HFFc6 (cell line): Measurements from ENCODE around the gene DKKL1. TPM values are rescaled to one million over a fixed set of nuclear protein-coding genes. Genes with fewer than 3 reads are reported as not detected.

Experiments
- DNase-seq: peaks from one replicate; pipeline ENCODE4 v3.0.0-alpha.2; 2018
- H3K27ac Mint-ChIP-seq: 2 replicates; pipeline ENCODE4 v1.8.0; 2020; ENCODE audit warnings: mild to moderate bottlenecking, mixed read lengths
- H3K27me3 Mint-ChIP-seq: 2 replicates; pipeline ENCODE4 v1.8.0; 2021; ENCODE audit warnings: mild to moderate bottlenecking, moderate library complexity, mixed read lengths; ENCODE audit not compliant: insufficient read depth
- H3K36me3 Mint-ChIP-seq: 2 replicates; pipeline ENCODE4 v1.8.0; 2021; ENCODE audit warnings: low read depth, mixed read lengths
- H3K4me1 Mint-ChIP-seq: 2 replicates; pipeline ENCODE4 v1.8.0; 2020; ENCODE audit warnings: low read depth, mixed read lengths
- H3K4me3 Mint-ChIP-seq: 2 replicates; pipeline ENCODE4 v1.8.0; 2020; ENCODE audit warnings: mild to moderate bottlenecking, moderate library complexity, mixed read lengths
- H3K9me3 Mint-ChIP-seq: 2 replicates; pipeline ENCODE4 v1.8.0; 2020; ENCODE audit warnings: mild to moderate bottlenecking, mixed read lengths
- total RNA-seq, 6 experiments: library from RNA; stranded (reverse); fragmentation: NEBNext Ultra II Directional; extraction: Animal tissue kit (Norgen Biotek cat#: 25700); gene quantifications; 2 replicates in 1 of 6; 3 replicates in 5 of 6; pipeline ENCODE4 v1.2.3, GENCODE V29; 2021
- TF ChIP-seq, protein P1 (sequence below): fragments of 200-600 bp; sonication (generic); IDR thresholded peaks from 2 replicates; pipeline ENCODE4 v1.5.0; 2021; ENCODE audit warnings: antibody characterized with exemption, mild to moderate bottlenecking

Gene DKKL1
- total RNA-seq, 6 experiments from 2014 or later: not detected

DNA sequence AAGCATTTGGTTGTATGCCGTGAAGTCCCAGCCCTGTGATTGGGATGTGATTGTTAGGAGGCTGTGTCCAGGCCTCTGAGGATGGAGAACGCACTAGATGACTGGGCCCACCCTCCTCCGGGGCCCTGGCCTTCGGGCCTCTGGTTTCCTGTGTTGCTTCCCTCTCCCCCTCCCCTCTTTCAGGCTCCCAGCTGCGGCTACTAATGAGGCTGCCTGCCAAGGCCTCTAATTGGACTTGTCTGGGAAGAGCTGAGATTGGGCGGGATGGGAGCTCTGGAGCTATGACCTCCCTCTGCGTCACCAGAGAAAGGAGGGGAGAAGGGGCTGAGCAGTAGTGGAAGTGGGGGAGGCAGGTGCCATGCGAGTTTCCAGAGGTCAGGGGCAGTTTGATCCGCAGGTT is 49.7 kb downstream of the DKKL1 start:
- H3K27me3 Mint-ChIP-seq: peaks cover 43% of the 10 kb centered on the region

DNA sequence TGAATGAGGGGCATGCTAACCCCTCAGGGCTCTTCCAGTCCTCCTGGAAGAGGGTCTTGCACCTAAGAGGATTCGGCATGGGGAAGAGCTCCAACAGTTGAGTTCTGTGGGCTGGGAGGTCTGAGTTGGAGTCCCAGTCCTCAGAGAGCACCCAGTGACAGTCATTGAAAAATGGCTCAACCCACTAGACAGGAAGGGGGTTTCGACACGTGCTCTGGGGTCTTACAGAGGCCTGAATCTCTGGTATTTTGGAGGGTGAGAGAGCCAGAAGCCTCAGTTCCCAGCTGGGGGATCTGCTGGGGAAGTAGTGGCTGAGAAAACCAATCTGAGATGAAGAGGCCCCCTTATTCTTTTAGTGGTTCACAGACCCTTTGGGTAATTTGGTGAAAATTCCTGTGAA is 50.6 kb downstream of the DKKL1 start:
- Mint-ChIP-seq H3K27ac (no peak overlapping the region), H3K9me3 (no peaks in the 10 kb centered on the region), H3K4me3 (no peak overlapping the region), H3K36me3 (no peaks in the 10 kb centered on the region), H3K27me3 (peaks cover 48% of the 10 kb centered on the region), H3K4me1 (no peaks in the 10 kb centered on the region)
- TF ChIP-seq, protein P1, sequence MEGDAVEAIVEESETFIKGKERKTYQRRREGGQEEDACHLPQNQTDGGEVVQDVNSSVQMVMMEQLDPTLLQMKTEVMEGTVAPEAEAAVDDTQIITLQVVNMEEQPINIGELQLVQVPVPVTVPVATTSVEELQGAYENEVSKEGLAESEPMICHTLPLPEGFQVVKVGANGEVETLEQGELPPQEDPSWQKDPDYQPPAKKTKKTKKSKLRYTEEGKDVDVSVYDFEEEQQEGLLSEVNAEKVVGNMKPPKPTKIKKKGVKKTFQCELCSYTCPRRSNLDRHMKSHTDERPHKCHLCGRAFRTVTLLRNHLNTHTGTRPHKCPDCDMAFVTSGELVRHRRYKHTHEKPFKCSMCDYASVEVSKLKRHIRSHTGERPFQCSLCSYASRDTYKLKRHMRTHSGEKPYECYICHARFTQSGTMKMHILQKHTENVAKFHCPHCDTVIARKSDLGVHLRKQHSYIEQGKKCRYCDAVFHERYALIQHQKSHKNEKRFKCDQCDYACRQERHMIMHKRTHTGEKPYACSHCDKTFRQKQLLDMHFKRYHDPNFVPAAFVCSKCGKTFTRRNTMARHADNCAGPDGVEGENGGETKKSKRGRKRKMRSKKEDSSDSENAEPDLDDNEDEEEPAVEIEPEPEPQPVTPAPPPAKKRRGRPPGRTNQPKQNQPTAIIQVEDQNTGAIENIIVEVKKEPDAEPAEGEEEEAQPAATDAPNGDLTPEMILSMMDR: no peak
- DNase-seq: no peak

More for the DNA sequence above, 49.7 kb downstream of the DKKL1 start:
- no peaks in the 10 kb centered on the region for H3K36me3 Mint-ChIP-seq
- TF ChIP-seq, protein P1: no peak
- H3K4me3 Mint-ChIP-seq: no peak overlapping the region
- no peak overlapping the region for H3K27ac Mint-ChIP-seq
- 0 out of 2 replicates have a peak, but pooled peaks cover 5% of the 10 kb centered on the region for H3K4me1 Mint-ChIP-seq
- no peaks in the 10 kb centered on the region for H3K9me3 Mint-ChIP-seq
- no peak for DNase-seq

DNA sequence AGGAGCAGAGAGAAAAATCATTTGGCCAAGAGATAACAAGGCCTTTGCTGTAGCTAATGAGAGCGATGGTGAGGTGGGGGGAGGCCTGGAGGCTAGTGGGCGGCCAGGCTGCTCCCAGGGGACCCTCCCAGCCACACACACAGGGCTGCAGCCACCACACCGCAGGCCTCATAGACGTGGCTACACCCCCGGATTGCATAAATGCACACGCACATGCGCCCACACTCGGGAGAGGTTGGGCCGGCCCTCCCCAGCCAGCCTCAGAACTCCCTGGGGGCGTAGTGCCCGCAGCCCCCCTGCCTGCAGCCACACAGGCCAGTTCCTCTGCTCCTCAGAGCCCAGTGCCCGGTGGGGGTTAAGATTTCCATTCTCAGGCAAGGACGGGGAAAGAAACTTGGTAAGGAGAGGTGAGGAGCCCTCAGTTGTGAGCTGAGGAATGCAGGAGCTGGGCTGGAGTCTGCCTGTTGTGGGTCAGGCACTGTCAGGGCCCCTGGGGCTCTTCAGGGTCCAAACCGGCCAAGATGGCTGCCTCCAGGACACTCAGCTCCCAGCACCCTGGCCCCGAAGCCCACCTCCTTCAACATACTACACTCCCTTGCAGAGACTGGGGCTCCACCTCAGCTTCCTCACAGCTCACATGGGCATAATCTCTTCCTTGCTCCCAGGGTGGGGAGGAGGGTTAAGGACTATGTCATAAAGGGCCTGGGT is 51.6 kb downstream of the DKKL1 start:
- no peaks in the 10 kb centered on the region for H3K9me3 Mint-ChIP-seq

DNA sequence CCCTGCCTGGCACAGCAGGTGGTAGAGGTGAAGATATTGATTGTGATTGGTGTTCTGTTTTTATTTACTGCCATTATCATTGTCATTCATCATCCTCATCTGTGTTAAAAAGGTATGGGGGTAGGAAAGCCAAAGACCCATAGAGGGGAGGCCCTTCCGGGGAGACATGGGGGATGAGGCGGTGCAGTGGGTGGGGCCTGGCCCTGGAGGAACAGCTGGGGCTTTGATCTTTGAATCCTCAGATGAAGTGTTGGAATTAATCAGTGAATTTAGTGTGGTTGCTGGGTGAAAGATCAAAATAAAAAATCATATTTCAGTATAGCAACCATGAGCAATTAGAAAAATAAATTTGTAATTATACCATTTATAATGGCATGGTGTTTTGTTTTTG is 52.1 kb downstream of the DKKL1 start:
- Mint-ChIP-seq H3K4me1 (no peaks in the 10 kb centered on the region), H3K27ac (no peak overlapping the region), H3K9me3 (no peaks in the 10 kb centered on the region), H3K4me3 (no peak overlapping the region), H3K36me3 (no peaks in the 10 kb centered on the region), H3K27me3 (peaks cover 54% of the 10 kb centered on the region)
- TF ChIP-seq, protein P1: no peak
- no peak for DNase-seq

More for the DNA sequence above, 51.6 kb downstream of the DKKL1 start:
- H3K4me3 Mint-ChIP-seq: no peak overlapping the region
- H3K27me3 Mint-ChIP-seq: peaks cover 53% of the 10 kb centered on the region
- DNase-seq: no peak
- no peaks in the 10 kb centered on the region for H3K4me1 Mint-ChIP-seq
- TF ChIP-seq, protein P1: no peak
- no peak overlapping the region for H3K27ac Mint-ChIP-seq
- no peaks in the 10 kb centered on the region for H3K36me3 Mint-ChIP-seq

DNA sequence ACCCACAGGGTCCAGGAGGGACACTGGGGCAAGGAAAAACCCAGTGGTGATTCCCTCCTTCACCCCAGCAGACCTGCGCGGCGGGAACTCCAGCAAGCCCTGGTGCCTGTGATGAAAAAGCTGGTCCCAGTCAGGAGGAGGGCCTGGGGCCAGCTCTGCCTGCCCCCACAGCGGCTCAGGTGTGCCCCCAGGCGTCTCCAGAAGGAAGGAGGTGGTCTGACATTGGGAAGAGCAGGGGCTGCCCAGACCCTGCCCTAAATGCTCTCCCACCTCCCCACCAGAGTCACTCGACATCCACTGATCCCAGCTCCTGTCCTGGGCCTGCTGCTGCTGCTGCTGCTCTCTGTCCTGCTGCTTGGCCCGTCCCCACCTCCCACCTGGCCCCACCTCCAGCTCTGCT is 53.4 kb downstream of the DKKL1 start:
- Mint-ChIP-seq H3K9me3 (no peaks in the 10 kb centered on the region), H3K36me3 (no peaks in the 10 kb centered on the region), H3K27ac (no peak overlapping the region), H3K4me1 (no peaks in the 10 kb centered on the region), H3K4me3 (no peak overlapping the region), H3K27me3 (peaks cover 62% of the 10 kb centered on the region)
- TF ChIP-seq, protein P1: no peak
- DNase-seq: no peak
